Gastrocnemius medialis (tissue), 4 donors: ENCODE measurements around the gene RGMA.

Experiments
- CTCF ChIP-seq, 5 experiments: fragments of 450-650 bp in 3 of 5; fragments of 200-600 bp in 2 of 5; sonication (generic) in 2 of 5; IDR thresholded peaks in 4 of 5; conservative IDR thresholded peaks in 1 of 5; 1 replicate in 4 of 5; 2 replicates in 1 of 5; pipeline ENCODE4 v1.5.1; 2016 to 2019; ENCODE audit warnings: antibody characterized with exemption in 5 of 5, mild to moderate bottlenecking in 3 of 5, moderate library complexity in 3 of 5
- POLR2A ChIP-seq, 2 donors: fragments of 450-650 bp; IDR thresholded peaks; one replicate each; pipeline ENCODE4 v1.6.1; 2017; ENCODE audit warnings: antibody characterized with exemption in 2 of 2, mild to moderate bottlenecking in 2 of 2, moderate library complexity in 2 of 2

- no peak for TF ChIP-seq POLR2A (IDR thresholded peaks at IDR 0.05)
- TF ChIP-seq CTCF (IDR thresholded peaks at IDR 0.05 in 4 of 5, conservative IDR thresholded peaks at IDR 0.05 in 1 of 5): no peak
Observed at GRCh38 chr15:93050648-93051047, 38.4 kb downstream of the RGMA start.
